WTC11 (cell line): ENCODE data around the gene C11orf21. TPM values are rescaled to one million over a fixed set of nuclear protein-coding genes. Genes with fewer than 3 reads are reported as not detected.

Experiments used
- CDX4 ChIP-seq: fragments of 250-450 bp; sonication (Bioruptor Pico); IDR thresholded peaks from 2 replicates; pipeline ENCODE4 v1.9.0; 2021; ENCODE audit warnings: moderate library complexity, mild to moderate bottlenecking, inconsistent platforms, borderline replicate concordance
- ESRRA ChIP-seq: sonication (generic); formaldehyde crosslinking; IDR thresholded peaks from 2 replicates; pipeline ENCODE4 v1.8.1; 2022; ENCODE audit warnings: mild to moderate bottlenecking, missing genetic modification reagents, borderline replicate concordance
- FOXK1 ChIP-seq: sonication (generic); formaldehyde crosslinking; IDR thresholded peaks from 2 replicates; pipeline ENCODE4 v1.8.0; 2022; ENCODE audit warnings: mild to moderate bottlenecking, moderate library complexity, missing genetic modification reagents
- GABPB1 ChIP-seq: sonication (generic); formaldehyde crosslinking; IDR thresholded peaks from 2 replicates; pipeline ENCODE4 v1.8.1; 2023; ENCODE audit warnings: mild to moderate bottlenecking, missing genetic modification reagents
- GRHL2 ChIP-seq: fragments of 250-450 bp; sonication (Bioruptor Pico); IDR thresholded peaks from 2 replicates; pipeline ENCODE4 v1.8.0; 2022; ENCODE audit warnings: mild to moderate bottlenecking, moderate library complexity; ENCODE audit not compliant: insufficient replicate concordance, severe bottlenecking
- HMGA2 ChIP-seq: fragments of 250-450 bp; sonication (Bioruptor Pico); IDR thresholded peaks from 2 replicates; pipeline ENCODE4 v1.4.0; 2021; ENCODE audit warnings: mild to moderate bottlenecking, moderate library complexity
- IRF2 ChIP-seq: sonication (generic); formaldehyde crosslinking; IDR thresholded peaks from 2 replicates; pipeline ENCODE4 v1.8.0; 2022; ENCODE audit warnings: low read depth, missing genetic modification reagents, borderline replicate concordance
- KAT7 ChIP-seq: sonication (generic); formaldehyde crosslinking; IDR thresholded peaks from 2 replicates; pipeline ENCODE4 v1.8.1; 2023; ENCODE audit warnings: missing genetic modification reagents, mild to moderate bottlenecking, borderline replicate concordance
- MXD4 ChIP-seq: fragments of 250-450 bp; sonication (Bioruptor Pico); IDR thresholded peaks from 2 replicates; pipeline ENCODE4 v1.8.0; 2021; ENCODE audit warnings: mild to moderate bottlenecking, moderate library complexity, borderline replicate concordance
- NR2C2 ChIP-seq: sonication (generic); formaldehyde crosslinking; IDR thresholded peaks from 2 replicates; pipeline ENCODE4 v1.8.0; 2022; ENCODE audit warnings: mild to moderate bottlenecking, missing genetic modification reagents
- PRDM15 ChIP-seq: sonication (generic); formaldehyde crosslinking; IDR thresholded peaks from 2 replicates; pipeline ENCODE4 v1.8.0; 2022; ENCODE audit warnings: missing genetic modification reagents
- PRRX2 ChIP-seq: fragments of 250-450 bp; sonication (Bioruptor Pico); IDR thresholded peaks from 2 replicates; pipeline ENCODE4 v1.8.0; 2021; ENCODE audit warnings: mild to moderate bottlenecking
- SP1 ChIP-seq: sonication (generic); formaldehyde crosslinking; conservative IDR thresholded peaks from 2 replicates; pipeline ENCODE4 v1.8.1; 2022; ENCODE audit warnings: missing genetic modification reagents
- TCF7 ChIP-seq: sonication (generic); formaldehyde crosslinking; IDR thresholded peaks from 2 replicates; pipeline ENCODE4 v1.8.0; 2022; ENCODE audit warnings: mild to moderate bottlenecking, low read depth, missing genetic modification reagents, moderate library complexity
- TEAD1 ChIP-seq: sonication (generic); formaldehyde crosslinking; IDR thresholded peaks from 2 replicates; pipeline ENCODE4 v1.8.0; 2022; ENCODE audit warnings: mild to moderate bottlenecking, missing genetic modification reagents
- TEAD4 ChIP-seq: sonication (generic); formaldehyde crosslinking; IDR thresholded peaks from 2 replicates; pipeline ENCODE4 v1.8.0; 2022; ENCODE audit warnings: mild to moderate bottlenecking, missing genetic modification reagents
- ZNF138 ChIP-seq: sonication (generic); formaldehyde crosslinking; conservative IDR thresholded peaks from 2 replicates; pipeline ENCODE4 v1.8.1; 2022; ENCODE audit warnings: mild to moderate bottlenecking, moderate library complexity, missing genetic modification reagents
- ZNF219 ChIP-seq: sonication (generic); formaldehyde crosslinking; IDR thresholded peaks from 2 replicates; pipeline ENCODE4 v1.8.0; 2023; ENCODE audit warnings: missing genetic modification reagents, mild to moderate bottlenecking, borderline replicate concordance
- ZNF232 ChIP-seq: sonication (generic); formaldehyde crosslinking; IDR thresholded peaks from 2 replicates; pipeline ENCODE4 v1.8.0; 2022; ENCODE audit warnings: mild to moderate bottlenecking, missing genetic modification reagents
- ZNF317 ChIP-seq: sonication (generic); formaldehyde crosslinking; IDR thresholded peaks from 2 replicates; pipeline ENCODE4 v1.8.1; 2023; ENCODE audit warnings: low read depth, mild to moderate bottlenecking, moderate library complexity, missing genetic modification reagents, borderline replicate concordance
- ZNF423 ChIP-seq: fragments of 250-450 bp; sonication (Bioruptor Pico); IDR thresholded peaks from 2 replicates; pipeline ENCODE4 v2.1.2; 2022; ENCODE audit warnings: mild to moderate bottlenecking, moderate library complexity
- ZNF671 ChIP-seq: fragments of 250-450 bp; sonication (Bioruptor Pico); IDR thresholded peaks from 2 replicates; pipeline ENCODE4 v1.8.0; 2021; ENCODE audit warnings: mild to moderate bottlenecking
- total RNA-seq: library from RNA; stranded (reverse); gene quantifications from 3 replicates; pipeline ENCODE4 v1.2.3, GENCODE V29; 2021
- TF ChIP-seq, protein P1 (sequence below): sonication (generic); formaldehyde crosslinking; IDR thresholded peaks from 2 replicates; pipeline ENCODE4 v1.8.0; 2023; ENCODE audit warnings: mild to moderate bottlenecking, missing genetic modification reagents
- TF ChIP-seq, protein P2 (sequence below): fragments of 250-450 bp; sonication (Bioruptor Pico); IDR thresholded peaks from 2 replicates; pipeline ENCODE4 v2.1.2; 2022; ENCODE audit warnings: mild to moderate bottlenecking, moderate library complexity

Gene C11orf21
- total RNA-seq, 1 experiment from 2014 or later, result 0.24 TPM

DNA sequence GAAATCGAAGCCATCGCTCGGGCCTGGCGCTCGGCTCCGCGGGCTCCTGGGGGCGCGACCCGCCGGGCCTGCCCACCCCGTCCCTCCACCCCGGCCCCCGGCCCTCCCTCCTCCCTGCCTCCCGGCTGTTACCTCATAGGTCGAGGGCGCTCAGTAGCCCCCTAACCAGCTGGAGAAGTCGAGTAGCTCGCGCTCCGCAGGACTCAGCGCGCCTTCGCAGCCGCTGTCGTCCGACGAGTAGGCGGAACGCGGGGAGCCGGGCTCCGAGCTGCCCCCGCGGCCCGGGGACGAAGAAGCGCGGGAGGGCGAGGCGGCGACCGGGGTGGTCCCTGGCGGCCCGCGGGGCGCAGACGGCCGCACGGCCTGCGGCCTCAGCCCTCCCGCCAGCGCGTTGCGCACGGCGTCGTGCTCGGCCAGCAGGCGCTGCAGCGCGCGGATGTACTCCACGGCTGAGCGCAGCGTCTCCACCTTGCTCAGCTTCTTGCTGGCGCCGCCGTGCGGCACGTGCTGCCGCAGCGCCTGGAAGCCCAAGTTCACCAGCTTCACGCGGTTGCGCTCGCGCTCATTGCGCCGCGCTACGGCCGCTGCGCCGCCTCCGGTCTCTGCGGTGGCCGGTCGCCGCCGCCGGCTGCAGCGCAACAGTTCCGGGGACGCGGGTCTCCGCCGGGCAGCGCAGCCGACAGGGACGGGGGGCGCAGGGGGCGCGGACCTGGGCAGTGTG is 32.0 kb downstream of the C11orf21 start (continued):
- TF ChIP-seq ZNF138 (CRISPR knock-in tag) (peak; percentile 96), NR2C2 (CRISPR knock-in tag) (peak; percentile 92), TEAD1 (CRISPR knock-in tag) (peak; percentile 100), PRRX2 (CRISPR knock-in tag) (no peak), MXD4 (CRISPR knock-in tag) (no peak), SP1 (CRISPR knock-in tag) (peak; percentile 82), HMGA2 (CRISPR knock-in tag) (no peak), CDX4 (CRISPR knock-in tag) (no peak), ZNF232 (CRISPR knock-in tag) (peak; percentile 99), IRF2 (peak; percentile 96), PRDM15 (CRISPR knock-in tag) (peak; percentile 87), TEAD4 (CRISPR knock-in tag) (peak; percentile 98), FOXK1 (CRISPR knock-in tag) (peak; percentile 99), TCF7 (CRISPR knock-in tag) (peak; percentile 99), ESRRA (peak; percentile 99), ZNF219 (CRISPR knock-in tag) (peak; percentile 98), KAT7 (CRISPR knock-in tag) (peak; percentile 99), ZNF317 (CRISPR knock-in tag) (peak; percentile 78), GRHL2 (CRISPR knock-in tag) (no peak), ZNF423 (CRISPR knock-in tag) (0 out of 2 replicates have a peak, but pooled peaks have one; percentile 8), ZNF671 (no peak), GABPB1 (no peak)
- TF ChIP-seq, protein P1, sequence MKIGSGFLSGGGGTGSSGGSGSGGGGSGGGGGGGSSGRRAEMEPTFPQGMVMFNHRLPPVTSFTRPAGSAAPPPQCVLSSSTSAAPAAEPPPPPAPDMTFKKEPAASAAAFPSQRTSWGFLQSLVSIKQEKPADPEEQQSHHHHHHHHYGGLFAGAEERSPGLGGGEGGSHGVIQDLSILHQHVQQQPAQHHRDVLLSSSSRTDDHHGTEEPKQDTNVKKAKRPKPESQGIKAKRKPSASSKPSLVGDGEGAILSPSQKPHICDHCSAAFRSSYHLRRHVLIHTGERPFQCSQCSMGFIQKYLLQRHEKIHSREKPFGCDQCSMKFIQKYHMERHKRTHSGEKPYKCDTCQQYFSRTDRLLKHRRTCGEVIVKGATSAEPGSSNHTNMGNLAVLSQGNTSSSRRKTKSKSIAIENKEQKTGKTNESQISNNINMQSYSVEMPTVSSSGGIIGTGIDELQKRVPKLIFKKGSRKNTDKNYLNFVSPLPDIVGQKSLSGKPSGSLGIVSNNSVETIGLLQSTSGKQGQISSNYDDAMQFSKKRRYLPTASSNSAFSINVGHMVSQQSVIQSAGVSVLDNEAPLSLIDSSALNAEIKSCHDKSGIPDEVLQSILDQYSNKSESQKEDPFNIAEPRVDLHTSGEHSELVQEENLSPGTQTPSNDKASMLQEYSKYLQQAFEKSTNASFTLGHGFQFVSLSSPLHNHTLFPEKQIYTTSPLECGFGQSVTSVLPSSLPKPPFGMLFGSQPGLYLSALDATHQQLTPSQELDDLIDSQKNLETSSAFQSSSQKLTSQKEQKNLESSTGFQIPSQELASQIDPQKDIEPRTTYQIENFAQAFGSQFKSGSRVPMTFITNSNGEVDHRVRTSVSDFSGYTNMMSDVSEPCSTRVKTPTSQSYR (CRISPR knock-in tag), result peak; percentile 98
- TF ChIP-seq, protein P2, sequence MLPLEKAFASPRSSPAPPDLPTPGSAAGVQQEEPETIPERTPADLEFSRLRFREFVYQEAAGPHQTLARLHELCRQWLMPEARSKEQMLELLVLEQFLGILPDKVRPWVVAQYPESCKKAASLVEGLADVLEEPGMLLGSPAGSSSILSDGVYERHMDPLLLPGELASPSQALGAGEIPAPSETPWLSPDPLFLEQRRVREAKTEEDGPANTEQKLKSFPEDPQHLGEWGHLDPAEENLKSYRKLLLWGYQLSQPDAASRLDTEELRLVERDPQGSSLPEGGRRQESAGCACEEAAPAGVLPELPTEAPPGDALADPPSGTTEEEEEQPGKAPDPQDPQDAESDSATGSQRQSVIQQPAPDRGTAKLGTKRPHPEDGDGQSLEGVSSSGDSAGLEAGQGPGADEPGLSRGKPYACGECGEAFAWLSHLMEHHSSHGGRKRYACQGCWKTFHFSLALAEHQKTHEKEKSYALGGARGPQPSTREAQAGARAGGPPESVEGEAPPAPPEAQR (CRISPR knock-in tag), result no peak
